Measurements from ENCODE around the gene MACO1. TPM values are rescaled to one million over a fixed set of nuclear protein-coding genes. Genes with fewer than 3 reads are reported as not detected.
"Not testable (repeated sequence)": the region's sequence is repeated elsewhere in the genome, so short reads cannot be mapped to it uniquely, and the experiment has no call there.

MACO1 gene
- total RNA-seq, 1 experiment from 2014 or later = 31.4 TPM

GRCh38 chr1:25506566-25507463, 76.1 kb downstream of the MACO1 start:
- H3K4me2 ChIP-seq (ENCODE audit: low read depth, low read length, poor library complexity, severe bottlenecking); H3K27me3 ChIP-seq (ENCODE audit: low read length); H3K27ac ChIP-seq (ENCODE audit: low read length); H3K9ac ChIP-seq (ENCODE audit: low read length); H2AFZ ChIP-seq (ENCODE audit: low read length); H3K9me2 ChIP-seq (replicated peaks; ENCODE audit: insufficient read depth, low read length); H4K20me1 ChIP-seq (ENCODE audit: insufficient read depth, low read depth, low read length); DNase-seq; H3K9me3 ChIP-seq (ENCODE audit: low read length); H3K36me3 ChIP-seq (ENCODE audit: insufficient read depth, low read length); H3K79me2 ChIP-seq (ENCODE audit: low read length); H3K4me3 ChIP-seq (ENCODE audit: low read length): not testable (repeated sequence)
- H3K4me1 ChIP-seq (ENCODE audit: low read length) = peaks cover 36% of the 10 kb centered on the region

DNA sequence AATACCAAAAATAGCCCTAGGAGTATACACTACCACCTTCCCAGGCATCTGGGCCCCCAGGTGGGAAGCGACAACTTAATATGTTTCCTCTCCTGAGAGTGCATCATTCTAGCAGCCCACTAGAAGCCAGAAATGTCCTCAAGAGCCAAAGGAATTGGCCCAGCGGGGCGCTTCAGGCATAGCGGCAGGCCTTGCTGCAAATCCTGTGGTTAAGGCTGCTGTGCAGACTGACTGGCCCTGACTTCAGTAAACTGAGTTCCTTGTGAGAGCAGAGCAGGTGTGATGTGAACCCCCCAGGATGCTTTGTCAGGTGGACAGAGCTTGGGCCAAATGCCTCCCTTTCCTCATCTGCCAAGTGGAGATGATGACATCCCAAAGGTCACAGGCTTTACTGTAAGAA, 83.0 kb downstream of the MACO1 start:
- Histone ChIP-seq H3K36me3 (ENCODE audit: insufficient read depth, low read length) (no peaks in the 10 kb centered on the region), H3K4me3 (ENCODE audit: low read length) (no peak overlapping the region), H3K4me1 (ENCODE audit: low read length) (peaks cover 7% of the 10 kb centered on the region), H3K27ac (ENCODE audit: low read length) (no peak overlapping the region), H3K9me2 (replicated peaks; ENCODE audit: insufficient read depth, low read length) (no peaks in the 10 kb centered on the region), H3K9me3 (ENCODE audit: low read length) (no peaks in the 10 kb centered on the region), H2AFZ (ENCODE audit: low read length) (no peak overlapping the region), H3K79me2 (ENCODE audit: low read length) (no peaks in the 10 kb centered on the region), H3K9ac (ENCODE audit: low read length) (no peak overlapping the region), H3K27me3 (ENCODE audit: low read length) (no peaks in the 10 kb centered on the region), H3K4me2 (ENCODE audit: low read depth, low read length, poor library complexity, severe bottlenecking) (no peak overlapping the region), H4K20me1 (ENCODE audit: insufficient read depth, low read depth, low read length) (no peaks in the 10 kb centered on the region)
- no peak for DNase-seq

DNA sequence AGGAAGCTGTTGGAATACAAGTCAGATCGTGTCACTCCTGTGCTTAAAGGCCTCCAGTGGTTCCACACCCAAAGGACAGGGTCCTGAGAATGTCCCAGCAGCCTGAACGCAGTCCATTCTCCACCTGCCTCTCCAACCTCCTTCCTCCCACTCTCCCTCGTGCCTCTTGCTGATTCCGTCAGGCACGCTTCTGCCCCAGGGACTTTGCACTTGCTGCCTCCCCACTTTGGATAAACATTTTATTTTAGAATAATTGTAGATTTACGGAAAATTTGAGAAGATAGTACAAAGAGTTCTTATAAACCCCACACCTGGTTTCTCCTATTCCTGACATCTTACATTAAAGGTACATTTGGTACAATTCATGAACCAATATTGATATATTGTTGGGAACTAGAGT, 84.3 kb downstream of the MACO1 start:
- no peak overlapping the region for H2AFZ ChIP-seq (ENCODE audit: low read length)
- H3K9ac ChIP-seq (ENCODE audit: low read length) = no peak overlapping the region
- peaks cover 8% of the 10 kb centered on the region for H3K4me1 ChIP-seq (ENCODE audit: low read length)
- no peak overlapping the region for H3K4me2 ChIP-seq (ENCODE audit: low read depth, low read length, poor library complexity, severe bottlenecking)
- no peak overlapping the region for H3K4me3 ChIP-seq (ENCODE audit: low read length)
- no peaks in the 10 kb centered on the region for H3K9me2 ChIP-seq (replicated peaks; ENCODE audit: insufficient read depth, low read length)
- no peaks in the 10 kb centered on the region for H3K27me3 ChIP-seq (ENCODE audit: low read length)
- H3K9me3 ChIP-seq (ENCODE audit: low read length) = no peaks in the 10 kb centered on the region
- H3K27ac ChIP-seq (ENCODE audit: low read length) = no peak overlapping the region
- H3K79me2 ChIP-seq (ENCODE audit: low read length) = no peaks in the 10 kb centered on the region
- no peaks in the 10 kb centered on the region for H4K20me1 ChIP-seq (ENCODE audit: insufficient read depth, low read depth, low read length)
- no peak for DNase-seq
- H3K36me3 ChIP-seq (ENCODE audit: insufficient read depth, low read length) = no peaks in the 10 kb centered on the region

GRCh38 chr1:25516686-25517085, 86.0 kb downstream of the MACO1 start:
- H3K79me2 ChIP-seq (ENCODE audit: low read length) = no peaks in the 10 kb centered on the region
- DNase-seq = no peak
- H3K27ac ChIP-seq (ENCODE audit: low read length) = no peak overlapping the region
- H3K9me2 ChIP-seq (replicated peaks; ENCODE audit: insufficient read depth, low read length) = no peaks in the 10 kb centered on the region
- no peaks in the 10 kb centered on the region for H3K27me3 ChIP-seq (ENCODE audit: low read length)
- H3K4me3 ChIP-seq (ENCODE audit: low read length) = no peak overlapping the region
- no peak overlapping the region for H2AFZ ChIP-seq (ENCODE audit: low read length)
- H3K9me3 ChIP-seq (ENCODE audit: low read length) = no peaks in the 10 kb centered on the region
- H3K36me3 ChIP-seq (ENCODE audit: insufficient read depth, low read length) = no peaks in the 10 kb centered on the region
- no peak overlapping the region for H3K9ac ChIP-seq (ENCODE audit: low read length)
- no peaks in the 10 kb centered on the region for H4K20me1 ChIP-seq (ENCODE audit: insufficient read depth, low read depth, low read length)
- peaks cover 24% of the 10 kb centered on the region for H3K4me1 ChIP-seq (ENCODE audit: low read length)
- H3K4me2 ChIP-seq (ENCODE audit: low read depth, low read length, poor library complexity, severe bottlenecking) = no peak overlapping the region

DNA sequence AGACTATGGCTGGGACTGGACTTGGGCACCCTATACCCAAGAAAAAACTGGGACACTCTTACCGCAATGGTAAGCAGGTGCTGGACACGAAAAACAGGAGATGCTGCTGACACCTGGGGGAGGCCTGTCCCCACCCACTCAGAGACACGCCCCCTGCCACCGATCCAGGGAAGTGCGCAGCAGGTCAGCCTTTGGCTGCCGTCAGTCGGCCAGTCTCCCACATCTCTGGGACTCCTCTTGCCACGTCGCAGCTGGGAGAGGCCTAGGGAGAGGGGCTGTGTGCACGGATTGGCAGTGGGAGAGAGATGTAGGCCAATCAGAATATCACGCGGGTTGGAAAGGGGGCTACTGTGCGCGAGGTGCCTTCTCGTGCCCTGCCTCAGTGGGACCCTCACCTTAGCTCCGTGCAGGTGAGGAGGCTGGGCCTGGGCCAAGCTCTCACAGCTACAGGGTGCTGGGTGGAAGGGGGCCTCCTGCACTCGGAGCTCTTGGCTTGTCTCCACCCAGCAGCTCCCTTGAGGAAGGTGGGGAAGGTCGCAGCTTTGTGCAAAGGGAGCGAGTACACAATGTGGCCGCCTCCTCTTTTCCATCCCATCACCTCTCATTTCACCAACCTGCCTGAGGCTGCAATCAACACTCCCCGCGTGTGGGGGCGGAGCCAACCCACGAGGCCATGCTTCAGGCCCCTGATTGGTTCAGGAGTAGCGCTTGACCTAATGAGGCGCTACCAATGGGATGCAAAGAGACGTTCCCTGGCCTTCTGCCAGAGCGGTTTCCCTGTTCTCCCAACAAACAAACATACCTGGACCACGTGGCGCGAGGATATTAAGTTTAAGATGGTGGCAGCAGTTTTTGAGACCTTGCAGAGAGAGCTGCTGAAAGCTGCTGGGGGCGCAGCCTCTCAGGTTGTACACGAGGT, 87.0 kb downstream of the MACO1 start:
- no peak overlapping the region for H3K27ac ChIP-seq (ENCODE audit: low read length)
- H3K27me3 ChIP-seq (ENCODE audit: low read length) = no peaks in the 10 kb centered on the region
- no peaks in the 10 kb centered on the region for H3K79me2 ChIP-seq (ENCODE audit: low read length)
- H3K9me2 ChIP-seq (replicated peaks; ENCODE audit: insufficient read depth, low read length) = no peaks in the 10 kb centered on the region
- H3K9ac ChIP-seq (ENCODE audit: low read length) = no peak overlapping the region
- no peak for DNase-seq
- peaks cover 35% of the 10 kb centered on the region for H3K4me1 ChIP-seq (ENCODE audit: low read length)
- no peaks in the 10 kb centered on the region for H3K9me3 ChIP-seq (ENCODE audit: low read length)
- no peak overlapping the region for H2AFZ ChIP-seq (ENCODE audit: low read length)
- H3K4me3 ChIP-seq (ENCODE audit: low read length) = no peak overlapping the region
- no peaks in the 10 kb centered on the region for H4K20me1 ChIP-seq (ENCODE audit: insufficient read depth, low read depth, low read length)
- H3K36me3 ChIP-seq (ENCODE audit: insufficient read depth, low read length) = no peaks in the 10 kb centered on the region
- H3K4me2 ChIP-seq (ENCODE audit: low read depth, low read length, poor library complexity, severe bottlenecking) = no peak overlapping the region

DNA sequence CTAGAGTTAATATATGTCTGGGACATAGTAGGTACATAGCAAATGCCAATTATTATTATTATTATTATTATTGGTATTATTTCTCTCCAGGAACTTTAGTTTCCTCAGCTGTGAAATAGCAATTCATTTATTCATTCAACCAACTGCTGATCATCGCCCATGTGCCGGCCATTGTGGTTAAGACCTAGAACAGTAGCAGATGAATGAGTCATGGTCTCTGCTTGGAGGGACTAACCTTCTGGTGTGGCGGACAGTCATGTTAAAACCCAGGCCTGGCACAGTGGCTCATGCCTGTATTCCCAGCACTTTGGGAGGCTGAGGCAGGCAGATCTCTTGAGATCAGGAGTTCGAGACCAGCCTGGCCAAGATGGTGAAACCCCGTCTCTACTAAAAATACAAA, 88.9 kb downstream of the MACO1 start:
- H3K36me3 ChIP-seq (ENCODE audit: insufficient read depth, low read length) = no peaks in the 10 kb centered on the region

GRCh38 chr1:25520446-25521061, 89.9 kb downstream of the MACO1 start:
- H3K79me2 ChIP-seq (ENCODE audit: low read length) = no peaks in the 10 kb centered on the region
- H3K27ac ChIP-seq (ENCODE audit: low read length) = peak overlapping the region; percentile 16
- H3K4me3 ChIP-seq (ENCODE audit: low read length) = no peak overlapping the region
- H3K9me3 ChIP-seq (ENCODE audit: low read length) = no peaks in the 10 kb centered on the region
- H2AFZ ChIP-seq (ENCODE audit: low read length) = peak overlapping the region; percentile 29; the same call in 1 of the 2 replicates
- no peaks in the 10 kb centered on the region for H4K20me1 ChIP-seq (ENCODE audit: insufficient read depth, low read depth, low read length)
- no peaks in the 10 kb centered on the region for H3K27me3 ChIP-seq (ENCODE audit: low read length)
- H3K4me2 ChIP-seq (ENCODE audit: low read depth, low read length, poor library complexity, severe bottlenecking) = peak overlapping the region; percentile 16
- H3K9me2 ChIP-seq (replicated peaks; ENCODE audit: insufficient read depth, low read length) = no peaks in the 10 kb centered on the region
- H3K4me1 ChIP-seq (ENCODE audit: low read length) = peaks cover 40% of the 10 kb centered on the region
- H3K36me3 ChIP-seq (ENCODE audit: insufficient read depth, low read length) = no peaks in the 10 kb centered on the region
- H3K9ac ChIP-seq (ENCODE audit: low read length) = peak overlapping the region; percentile 8; the same call in 1 of the 2 replicates
- DNase-seq = peak; percentile 91

More for the DNA sequence above, 88.9 kb downstream of the MACO1 start:
- Histone ChIP-seq H3K9me2 (replicated peaks; ENCODE audit: insufficient read depth, low read length) (no peaks in the 10 kb centered on the region), H4K20me1 (ENCODE audit: insufficient read depth, low read depth, low read length) (no peaks in the 10 kb centered on the region), H2AFZ (ENCODE audit: low read length) (no peak overlapping the region), H3K9ac (ENCODE audit: low read length) (no peak overlapping the region), H3K4me2 (ENCODE audit: low read depth, low read length, poor library complexity, severe bottlenecking) (no peak overlapping the region), H3K27me3 (ENCODE audit: low read length) (no peaks in the 10 kb centered on the region), H3K9me3 (ENCODE audit: low read length) (no peaks in the 10 kb centered on the region), H3K4me3 (ENCODE audit: low read length) (no peak overlapping the region), H3K27ac (ENCODE audit: low read length) (no peak overlapping the region), H3K79me2 (ENCODE audit: low read length) (no peaks in the 10 kb centered on the region), H3K4me1 (ENCODE audit: low read length) (peaks cover 40% of the 10 kb centered on the region)
- DNase-seq = no peak

Data from Karpas-422 (cell line).